Muscle layer of duodenum (tissue), 2 donors: ENCODE results near the gene AKAP5.
A peak's percentile ranks its signal among the peaks of the same experiment; 100 is the strongest.

ENCODE experiments used
- H3K27ac ChIP-seq: one replicate; pipeline ENCODE4 v1.7.0; 2013; ENCODE audit warnings: mild to moderate bottlenecking, low read length
- H3K27me3 ChIP-seq: one replicate; pipeline ENCODE4 v1.7.0; 2013; ENCODE audit warnings: low read depth, mild to moderate bottlenecking, control low read depth, low read length
- H3K36me3 ChIP-seq, 2 donors: one replicate each; pipeline ENCODE4 v1.7.0; 2013; ENCODE audit warnings: low read length in 2 of 2, control low read depth in 1 of 2, mild to moderate bottlenecking in 1 of 2; ENCODE audit not compliant: insufficient read depth in 2 of 2, control insufficient read depth in 1 of 2
- H3K4me1 ChIP-seq, 2 donors: one replicate each; pipeline ENCODE4 v1.7.0; 2013; ENCODE audit warnings: low read length in 2 of 2, mild to moderate bottlenecking in 2 of 2, control low read depth in 1 of 2, moderate library complexity in 1 of 2; ENCODE audit not compliant: insufficient read depth in 2 of 2, control insufficient read depth in 1 of 2
- H3K4me3 ChIP-seq, 2 donors: one replicate each; pipeline ENCODE4 v1.7.0; 2013; ENCODE audit warnings: low read length in 2 of 2, low read depth in 1 of 2, mild to moderate bottlenecking in 1 of 2
- H3K9me3 ChIP-seq, 2 donors: one replicate each; pipeline ENCODE4 v1.7.0; 2013; ENCODE audit warnings: low read length in 2 of 2, control low read depth in 1 of 2, mild to moderate bottlenecking in 1 of 2; ENCODE audit not compliant: control insufficient read depth in 1 of 2
- donor health status: healthy.

The AKAP5 gene

GRCh38 chr14:64503434-64504309, 38.4 kb downstream of the AKAP5 start, which contains the start of gene ZBTB25:
Gene ZBTB25, minus strand, starts transcription at chr14:64503838. Its CDS starts 13,305 bp downstream, at chr14:64490533.
- H3K9me3 ChIP-seq: no peaks in the 10 kb centered on the region
- no peaks in the 10 kb centered on the region for H3K27me3 ChIP-seq
- H3K4me1 ChIP-seq: peaks cover 28 to 34% of the 10 kb centered on the region in 2 donors
- peak within 1 kb of the TSS; percentile 93 for H3K27ac ChIP-seq
- H3K4me3 ChIP-seq: peak within 1 kb of the TSS; percentile 90 to 97
- H3K36me3 ChIP-seq: peaks cover 0 to 8% of the 10 kb centered on the region in 2 donors

GRCh38 chr14:64504310-64504896, 39.1 kb downstream of the AKAP5 start, which contains the start of gene ZBTB1:
Gene ZBTB1, plus strand, starts transcription at chr14:64504770. Its CDS starts 16,735 bp downstream, at chr14:64521505.
- H3K4me3 ChIP-seq: peak within 1 kb of the TSS; percentile 90 to 97
- peaks cover 28 to 34% of the 10 kb centered on the region in 2 donors for H3K4me1 ChIP-seq
- H3K36me3 ChIP-seq: peaks cover 0 to 8% of the 10 kb centered on the region in 2 donors
- peak within 1 kb of the TSS; percentile 93 for H3K27ac ChIP-seq
- no peaks in the 10 kb centered on the region for H3K9me3 ChIP-seq
- no peaks in the 10 kb centered on the region for H3K27me3 ChIP-seq

GRCh38 chr14:64504897-64505794, 39.8 kb downstream of the AKAP5 start:
- H3K36me3 ChIP-seq: peaks cover 0 to 8% of the 10 kb centered on the region in 2 donors
- no peaks in the 10 kb centered on the region for H3K9me3 ChIP-seq
- H3K4me3 ChIP-seq: peak overlapping the region; percentile 90 to 97
- peaks cover 28 to 35% of the 10 kb centered on the region in 2 donors for H3K4me1 ChIP-seq
- H3K27ac ChIP-seq: peak overlapping the region; percentile 93
- H3K27me3 ChIP-seq: no peaks in the 10 kb centered on the region

- H3K27ac ChIP-seq: peak overlapping the region; percentile 50
These were observed 41.4 kb downstream of the AKAP5 start for GRCh38 chr14:64506721-64507120.

GRCh38 chr14:64507376-64508156, 42.3 kb downstream of the AKAP5 start:
- Histone ChIP-seq H3K9me3 (no peaks in the 10 kb centered on the region), H3K4me3 (no peak overlapping the region), H3K4me1 (peaks cover 23 to 34% of the 10 kb centered on the region in 2 donors), H3K27ac (peak overlapping the region; percentile 50), H3K27me3 (no peaks in the 10 kb centered on the region), H3K36me3 (peaks cover 0 to 8% of the 10 kb centered on the region in 2 donors)

More at GRCh38 chr14:64506721-64507120, 41.4 kb downstream of the AKAP5 start:
- Histone ChIP-seq H3K36me3 (peaks cover 0 to 8% of the 10 kb centered on the region in 2 donors), H3K27me3 (no peaks in the 10 kb centered on the region), H3K4me3 (peak overlapping the region; percentile 35 to 90), H3K4me1 (peaks cover 31 to 42% of the 10 kb centered on the region in 2 donors), H3K9me3 (no peaks in the 10 kb centered on the region)

GRCh38 chr14:64508215-64508776, 43.0 kb downstream of the AKAP5 start:
- H3K27ac ChIP-seq: no peak overlapping the region
- H3K36me3 ChIP-seq: peaks cover 0 to 8% of the 10 kb centered on the region in 2 donors
- H3K9me3 ChIP-seq: no peaks in the 10 kb centered on the region
- no peaks in the 10 kb centered on the region for H3K27me3 ChIP-seq
- peaks cover 23 to 30% of the 10 kb centered on the region in 2 donors for H3K4me1 ChIP-seq
- no peak overlapping the region for H3K4me3 ChIP-seq

- Histone ChIP-seq H3K27ac (no peak overlapping the region), H3K4me1 (peaks cover 23 to 30% of the 10 kb centered on the region in 2 donors), H3K36me3 (peaks cover 0 to 4% of the 10 kb centered on the region in 2 donors), H3K9me3 (no peaks in the 10 kb centered on the region), H3K4me3 (no peak overlapping the region), H3K27me3 (no peaks in the 10 kb centered on the region)
These were observed 43.7 kb downstream of the AKAP5 start for GRCh38 chr14:64509036-64509435.

- peak overlapping the region; percentile 29 for H3K27ac ChIP-seq
- peaks cover 23 to 27% of the 10 kb centered on the region in 2 donors for H3K4me1 ChIP-seq
- H3K4me3 ChIP-seq: no peak overlapping the region
These were observed 45.7 kb downstream of the AKAP5 start for GRCh38 chr14:64510825-64511671.

GRCh38 chr14:64513271-64513670, 48.0 kb downstream of the AKAP5 start:
- H3K27ac ChIP-seq: no peak overlapping the region
- peaks cover 10 to 14% of the 10 kb centered on the region in 2 donors for H3K4me1 ChIP-seq
- H3K4me3 ChIP-seq: no peak overlapping the region
- H3K27me3 ChIP-seq: no peaks in the 10 kb centered on the region
- H3K9me3 ChIP-seq: no peaks in the 10 kb centered on the region
- no peaks in the 10 kb centered on the region for H3K36me3 ChIP-seq

More at GRCh38 chr14:64510825-64511671, 45.7 kb downstream of the AKAP5 start:
- Histone ChIP-seq H3K36me3 (no peaks in the 10 kb centered on the region), H3K27me3 (no peaks in the 10 kb centered on the region), H3K9me3 (no peaks in the 10 kb centered on the region)
